NCI-H345 treated with DMSO at 0.1 percent for 48 hours (cell line): ENCODE measurements around the gene ANXA8.
"Not testable (repeated sequence)": the region's sequence is repeated elsewhere in the genome, so short reads cannot be mapped to it uniquely, and the experiment has no call there.

Experiments used
- DNase-seq: peaks from one replicate; lab custom pipeline; 2025; ENCODE audit not compliant: unreplicated experiment; lab: John Stamatoyannopoulos, UW

The ANXA8 gene

GRCh38 chr10:47465216-47465917 is 18.5 kb downstream of the ANXA8 start:
- not testable (repeated sequence) for DNase-seq

- not testable (repeated sequence) for DNase-seq
These were observed 21.1 kb downstream of the ANXA8 start for GRCh38 chr10:47462577-47463358.

- DNase-seq, result not testable (repeated sequence)
These were observed 22.6 kb downstream of the ANXA8 start for GRCh38 chr10:47461261-47461687.

- no peak for DNase-seq
These were observed 25.3 kb downstream of the ANXA8 start for GRCh38 chr10:47458466-47459154.

- no peak for DNase-seq
These were observed 26.1 kb downstream of the ANXA8 start for GRCh38 chr10:47457826-47458225.

- no peak for DNase-seq
These were observed 26.4 kb downstream of the ANXA8 start for GRCh38 chr10:47457528-47457820.

GRCh38 chr10:47456794-47457527 is 27.0 kb downstream of the ANXA8 start:
- DNase-seq, result no peak

GRCh38 chr10:47456079-47456785 is 27.7 kb downstream of the ANXA8 start:
- DNase-seq, result no peak

- not testable (repeated sequence) for DNase-seq
These were observed 28.4 kb downstream of the ANXA8 start for GRCh38 chr10:47455350-47456078.

GRCh38 chr10:47454780-47455058 is 29.2 kb downstream of the ANXA8 start:
- no peak for DNase-seq

GRCh38 chr10:47454008-47454779 is 29.7 kb downstream of the ANXA8 start:
- DNase-seq, result no peak

- DNase-seq, result no peak
These were observed 30.5 kb downstream of the ANXA8 start for GRCh38 chr10:47453141-47454007.

GRCh38 chr10:47452495-47453140 is 31.3 kb downstream of the ANXA8 start:
- peak; percentile 10 for DNase-seq

- DNase-seq, result no peak
These were observed 31.9 kb downstream of the ANXA8 start for GRCh38 chr10:47451998-47452494.

GRCh38 chr10:47451273-47451997 is 32.5 kb downstream of the ANXA8 start:
- no peak for DNase-seq

GRCh38 chr10:47450442-47450841 is 33.5 kb downstream of the ANXA8 start:
- DNase-seq, result no peak

GRCh38 chr10:47449979-47450378 is 33.9 kb downstream of the ANXA8 start:
- DNase-seq, result no peak
